HCT116 (cell line): ENCODE measurements around the gene SLC16A11. TPM values are rescaled to one million over a fixed set of nuclear protein-coding genes. Genes with fewer than 3 reads are reported as not detected.
A peak's percentile ranks its signal among the peaks of the same experiment; 100 is the strongest.

Source experiments
- ATAC-seq: fragments of 200-7000 bp; cut with Tn5 transposase; 2 replicates; pipeline ENCODE4 v1.9.1; 2020; ENCODE audit warnings: mild to moderate bottlenecking, moderate library complexity
- BruUV-seq: library from RNA; stranded (reverse); fragments of 400-500 nt; replicated peaks from 2 replicates; lab custom pipeline; 2021; lab: Mats Ljungman, UMichigan
- CTCF ChIA-PET: fragments of 300-600 bp; sonication (Branson Sonifier 250); formaldehyde crosslinking; loops from one replicate; lab custom pipeline; 2021; ENCODE audit warnings: antibody characterized with exemption; lab: Charles Lee
- POLR2A ChIA-PET: fragments of 300-600, 350-600 bp; sonication (Branson Sonifier 250); formaldehyde crosslinking; loops from one replicate; lab custom pipeline; 2021; ENCODE audit warnings: antibody characterized with exemption; lab: Charles Lee
- RAD21 ChIA-PET, 2 experiments: fragments of 300-600 bp; sonication (Branson Sonifier 250); formaldehyde crosslinking; loops; one replicate each; lab custom pipeline; 2023; ENCODE audit warnings: low total read pairs in 2 of 2; ENCODE audit not compliant: uncharacterized antibody in 2 of 2, unreplicated experiment in 2 of 2, low non-redundant PET in 1 of 2; lab: Charles Lee
- DNase-seq: peaks from one replicate; pipeline ENCODE4 v3.0.0-alpha.2; 2010; ENCODE audit warnings: low read depth, low spot score
- H2AFZ ChIP-seq: fragments of 200-600 bp; shearing (Covaris generic), sonication (generic); 2 replicates; pipeline ENCODE4 v1.6.1; 2017; ENCODE audit warnings: low read depth, mixed run types, mixed read lengths, antibody characterized with exemption, low read length; ENCODE audit not compliant: poor library complexity, severe bottlenecking
- H3K27ac ChIP-seq: 2 replicates; pipeline ENCODE4 v1.5.1; 2012; ENCODE audit warnings: low read depth, low read length
- H3K27me3 ChIP-seq: fragments of 200-600 bp; sonication (generic); 2 replicates; pipeline ENCODE4 v1.6.1; 2016; ENCODE audit warnings: mixed run types, low read length, mixed read lengths; ENCODE audit not compliant: insufficient read depth
- H3K36me3 ChIP-seq, 2 experiments: fragments of 200-500 bp in 1 of 2; fragments of 200-600 bp in 1 of 2; sonication (Bioruptor generic) in 1 of 2; sonication (generic) in 1 of 2; 2 replicates each; pipeline versions ENCODE4 v1.5.1 to v1.6.1; 2014 to 2016; ENCODE audit warnings: low read length in 2 of 2, inconsistent platforms in 1 of 2, mixed read lengths in 1 of 2, mixed run types in 1 of 2; ENCODE audit not compliant: insufficient read depth in 2 of 2, control insufficient read depth in 1 of 2
- H3K4me1 ChIP-seq, 2 experiments: fragments of 200-600 bp in 1 of 2; sonication (generic) in 1 of 2; 2 replicates each; pipeline versions ENCODE4 v1.5.1 to v1.6.1; 2012 to 2017; ENCODE audit warnings: low read length in 2 of 2, inconsistent platforms in 1 of 2, mild to moderate bottlenecking in 1 of 2, mixed read lengths in 1 of 2, mixed run types in 1 of 2, moderate library complexity in 1 of 2; ENCODE audit not compliant: insufficient read depth in 2 of 2, control insufficient read depth in 1 of 2
- H3K4me2 ChIP-seq: fragments of 200-600 bp; sonication (generic); 2 replicates; pipeline ENCODE4 v1.6.1; 2017; ENCODE audit warnings: mixed run types, low read length, mixed read lengths
- H3K4me3 ChIP-seq, 2 experiments: fragments of 200-600 bp in 1 of 2; sonication (generic) in 1 of 2; replicated peaks in 1 of 2; 2 replicates each; pipeline ENCODE4 v1.5.1; 2011 to 2016; ENCODE audit warnings: low read length in 2 of 2, control low read depth in 1 of 2, low read depth in 1 of 2, mild to moderate bottlenecking in 1 of 2, mixed read lengths in 1 of 2, mixed run types in 1 of 2
- H3K79me2 ChIP-seq: fragments of 200-600 bp; sonication (generic); 2 replicates; pipeline ENCODE4 v1.6.1; 2017; ENCODE audit warnings: mild to moderate bottlenecking, mixed run types, low read length, moderate library complexity, mixed read lengths; ENCODE audit not compliant: insufficient read depth
- H3K9ac ChIP-seq: fragments of 200-600 bp; sonication (generic); 2 replicates; pipeline ENCODE4 v1.6.1; 2016; ENCODE audit warnings: low read length, mixed read lengths
- H3K9me2 ChIP-seq: fragments of 200-600 bp; sonication (generic), shearing (Covaris generic); 2 replicates; pipeline ENCODE4 v1.6.1; 2017; ENCODE audit warnings: mixed run types, mild to moderate bottlenecking, moderate library complexity; ENCODE audit not compliant: insufficient read depth
- H3K9me3 ChIP-seq, 2 experiments: fragments of 200-500 bp in 1 of 2; fragments of 200-600 bp in 1 of 2; sonication (Bioruptor generic) in 1 of 2; sonication (generic) in 1 of 2; 2 replicates each; pipeline ENCODE4 v1.6.1; 2014 to 2017; ENCODE audit warnings: low read length in 2 of 2, mixed read lengths in 2 of 2, inconsistent platforms in 1 of 2, low read depth in 1 of 2, mild to moderate bottlenecking in 1 of 2, mixed run types in 1 of 2, moderate library complexity in 1 of 2; ENCODE audit not compliant: control insufficient read depth in 1 of 2, insufficient read depth in 1 of 2
- H4K20me1 ChIP-seq: fragments of 200-600 bp; sonication (generic), shearing (Covaris generic); 2 replicates; pipeline ENCODE4 v1.6.1; 2017; ENCODE audit warnings: mixed run types, mild to moderate bottlenecking, moderate library complexity; ENCODE audit not compliant: insufficient read depth
- CTCF ChIP-seq, 3 experiments: fragments of 200-600 bp in 1 of 3; sonication (generic) in 1 of 3; IDR thresholded peaks in 2 of 3; conservative IDR thresholded peaks in 1 of 3; 2 replicates each; pipeline ENCODE4 v1.5.1; 2012 to 2017; ENCODE audit warnings: low read depth in 2 of 3, low read length in 2 of 3, antibody characterized with exemption in 1 of 3, borderline replicate concordance in 1 of 3, control low read depth in 1 of 3, mild to moderate bottlenecking in 1 of 3, mixed read lengths in 1 of 3, mixed run types in 1 of 3, moderate library complexity in 1 of 3; ENCODE audit not compliant: insufficient read depth in 1 of 3
- EGR1 ChIP-seq: IDR thresholded peaks from 2 replicates; pipeline ENCODE4 v1.6.1; 2012; ENCODE audit warnings: low read depth
- ELF1 ChIP-seq: IDR thresholded peaks from 2 replicates; pipeline ENCODE4 v1.6.1; 2012; ENCODE audit warnings: low read depth, borderline replicate concordance
- RAD21 ChIP-seq: IDR thresholded peaks from 2 replicates; pipeline ENCODE4 v1.6.1; 2012; ENCODE audit warnings: low read depth, mild to moderate bottlenecking
- SIN3A ChIP-seq: IDR thresholded peaks from 2 replicates; pipeline ENCODE4 v1.6.1; 2012; ENCODE audit warnings: low read depth
- SP1 ChIP-seq: IDR thresholded peaks from 2 replicates; pipeline ENCODE4 v1.6.1; 2012; ENCODE audit warnings: low read depth
- TCF7L2 ChIP-seq: IDR thresholded peaks from 2 replicates; pipeline ENCODE4 v1.7.0; 2011; ENCODE audit warnings: borderline replicate concordance, inconsistent platforms; ENCODE audit not compliant: insufficient read depth, insufficient read length; ENCODE audit errors: extremely low read depth
- ZNF274 ChIP-seq: fragments of 200-500 bp; sonication (Bioruptor generic); IDR thresholded peaks from 2 replicates; pipeline ENCODE4 v1.6.1; 2014; ENCODE audit warnings: mild to moderate bottlenecking, low read depth, low read length, inconsistent platforms
- intact Hi-C: fragments of 100-400 bp; cut with micrococcal nuclease; formaldehyde crosslinking; loops from 2 replicates; pipeline ENCODE4 v1.10.0; 2022
- total RNA-seq: library from RNA; stranded (reverse); gene quantifications from one replicate; pipeline ENCODE4 v1.2.1, GENCODE V29; 2021; ENCODE audit not compliant: unreplicated experiment

The SLC16A11 gene
- total RNA-seq, 1 experiment from 2014 or later = not detected

- BruUV-seq = no TSS peak
- Histone ChIP-seq H3K4me2 (peak overlapping the region; percentile 73), H3K9ac (peak overlapping the region; percentile 43), H3K79me2 (no peaks in the 10 kb centered on the region), H3K9me2 (no peaks in the 10 kb centered on the region), H3K27me3 (no peaks in the 10 kb centered on the region), H2AFZ (no peak overlapping the region), H3K4me3 (peak overlapping the region; percentile 11 to 38; a peak in 3 of 4 replicates), H3K9me3 (no peaks in the 10 kb centered on the region), H3K27ac (no peak overlapping the region), H3K4me1 (peaks cover 6 to 44% of the 10 kb centered on the region in 2 experiments; a peak in 3 of 4 replicates), H4K20me1 (no peaks in the 10 kb centered on the region), H3K36me3 (no peaks in the 10 kb centered on the region)
- CTCF ChIA-PET = interaction anchor here (0.6 to 2.3 kb wide), 10 partner anchors 14 to 359 kb away, joined by 3 to 15 read pairs (median 4); partner anchors contain the start of gene SLC16A13
- ATAC-seq (peak; percentile 79), DNase-seq (no peak)
- POLR2A ChIA-PET = interaction anchor here (1.8 kb wide), 1 partner anchor 14 kb away, joined by 7 read pairs; the partner anchor contains the start of gene SLC16A13
- intact Hi-C loops = no loop called here
- RAD21 ChIA-PET = interaction anchor here (0.6 to 1.6 kb wide), 3 partner anchors 114 to 282 kb away, joined by 3 to 4 read pairs (median 3); no protein-coding TSS in a partner anchor
- TF ChIP-seq TCF7L2 (no peak), ZNF274 (no peak), CTCF (IDR thresholded peaks at IDR 0.05 in 2 of 3, conservative IDR thresholded peaks at IDR 0.05 in 1 of 3; ENCODE audit: borderline replicate concordance in 1 of 3, insufficient read depth in 1 of 3, low read depth in 2 of 3, low read length in 2 of 3) (peak; percentile 55 to 90 (median 88); a peak in 5 of 6 replicates), RAD21 (peak; percentile 85), ELF1 (no peak), EGR1 (no peak), SIN3A (no peak), SP1 (no peak)
Measured at GRCh38 chr17:7021993-7022778, 21.7 kb downstream of the SLC16A11 start.
